NT2/D1 (cell line): ENCODE results near the gene ZFY.
"Not testable (repeated sequence)": the region's sequence is repeated elsewhere in the genome, so short reads cannot be mapped to it uniquely, and the experiment has no call there.

Experiments
- DNase-seq: peaks from one replicate; pipeline ENCODE4 v3.0.0-alpha.2; 2011; ENCODE audit warnings: low read depth, low spot score
- H3K27me3 ChIP-seq: 2 replicates; pipeline ENCODE4 v1.6.0; 2011; ENCODE audit warnings: mild to moderate bottlenecking; ENCODE audit not compliant: insufficient read length, insufficient read depth
- H3K36me3 ChIP-seq: 2 replicates; pipeline ENCODE4 v1.6.1; 2011; ENCODE audit warnings: mild to moderate bottlenecking, low read length, mixed read lengths; ENCODE audit not compliant: insufficient read depth, insufficient read length
- H3K4me1 ChIP-seq: 2 replicates; pipeline ENCODE4 v1.5.1; 2011; ENCODE audit not compliant: insufficient read depth, insufficient read length
- H3K4me3 ChIP-seq: 2 replicates; pipeline ENCODE4 v1.5.1; 2011; ENCODE audit warnings: low read depth; ENCODE audit not compliant: insufficient read length
- H3K9ac ChIP-seq: 2 replicates; pipeline ENCODE4 v1.6.0; 2011; ENCODE audit warnings: low read depth; ENCODE audit not compliant: insufficient read length
- H3K9me3 ChIP-seq: 2 replicates; pipeline ENCODE4 v1.5.1; 2011; ENCODE audit warnings: mild to moderate bottlenecking, low read length; ENCODE audit not compliant: insufficient read depth
- SUZ12 ChIP-seq: IDR thresholded peaks from 2 replicates; pipeline ENCODE4 v1.6.1; 2011; ENCODE audit not compliant: insufficient read length, insufficient read depth; ENCODE audit errors: extremely low read depth
- YY1 ChIP-seq: IDR thresholded peaks from 2 replicates; pipeline ENCODE4 v1.6.1; 2011; ENCODE audit not compliant: insufficient read length, insufficient read depth
- ZNF274 ChIP-seq: IDR thresholded peaks from 2 replicates; pipeline ENCODE4 v1.6.1; 2011; ENCODE audit warnings: mild to moderate bottlenecking, low read depth, low read length

Gene ZFY

GRCh38 chrY:3003846-3004245 lies 68.7 kb downstream of the ZFY start:
- Histone ChIP-seq H3K27me3 (no peaks in the 10 kb centered on the region), H3K9ac (no peak overlapping the region), H3K4me3 (no peak overlapping the region), H3K4me1 (no peaks in the 10 kb centered on the region), H3K36me3 (no peaks in the 10 kb centered on the region), H3K9me3 (no peaks in the 10 kb centered on the region)
- no peak for DNase-seq
- TF ChIP-seq ZNF274 (no peak), SUZ12 (no peak), YY1 (no peak)

- H3K27me3 ChIP-seq, H3K9ac ChIP-seq, DNase-seq, H3K9me3 ChIP-seq, H3K4me3 ChIP-seq, H3K4me1 ChIP-seq, H3K36me3 ChIP-seq: not testable (repeated sequence)
These were observed 70.8 kb downstream of the ZFY start for GRCh38 chrY:3006031-3006430.

DNA sequence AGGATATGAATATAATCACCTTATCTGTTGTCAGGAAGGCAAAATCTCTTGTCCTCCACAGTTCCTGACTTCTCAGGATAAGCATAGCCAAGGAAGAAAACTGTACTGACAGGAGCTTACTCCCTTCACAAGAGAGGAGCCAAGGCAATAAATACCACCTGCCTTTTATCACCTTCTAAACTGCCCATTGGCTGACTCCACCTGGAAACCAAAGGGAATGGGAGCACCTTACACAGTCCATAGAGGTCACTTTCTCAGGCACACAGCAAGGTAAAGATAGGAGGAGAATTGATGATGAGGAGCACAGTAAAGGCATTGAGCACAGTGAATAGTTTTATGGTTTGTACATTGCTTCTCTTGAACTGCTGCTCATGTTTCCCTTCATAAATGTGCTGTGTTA lies 72.8 kb downstream of the ZFY start:
- Histone ChIP-seq H3K9ac (no peak overlapping the region), H3K27me3 (no peaks in the 10 kb centered on the region), H3K9me3 (no peaks in the 10 kb centered on the region), H3K4me1 (no peaks in the 10 kb centered on the region), H3K4me3 (no peak overlapping the region), H3K36me3 (no peaks in the 10 kb centered on the region)
- no peak for TF ChIP-seq YY1
- TF ChIP-seq ZNF274 = no peak
- TF ChIP-seq SUZ12 = no peak
- DNase-seq = no peak

DNA sequence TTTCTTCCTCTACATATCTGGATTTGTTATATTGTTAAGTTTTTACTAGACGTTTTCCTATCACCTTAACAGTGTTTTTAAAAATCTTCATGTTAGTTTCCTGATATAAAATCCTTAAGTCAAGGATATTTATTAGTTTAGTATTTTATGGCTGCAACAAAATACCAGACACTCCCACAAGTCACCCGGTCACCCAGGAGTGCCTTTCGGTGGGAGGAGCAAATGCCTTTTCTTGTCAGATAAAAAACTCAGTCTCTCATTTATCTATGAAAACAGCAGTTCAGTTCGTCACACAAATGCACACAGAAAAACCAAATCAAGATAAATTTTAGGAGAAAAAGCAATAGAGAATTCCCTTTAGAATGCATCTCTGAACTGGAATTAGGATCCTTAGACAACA lies 77.0 kb downstream of the ZFY start:
- Histone ChIP-seq H3K4me3 (no peak overlapping the region), H3K36me3 (no peaks in the 10 kb centered on the region), H3K27me3 (no peaks in the 10 kb centered on the region), H3K4me1 (no peaks in the 10 kb centered on the region), H3K9me3 (no peaks in the 10 kb centered on the region), H3K9ac (no peak overlapping the region)
- no peak for DNase-seq
- no peak for TF ChIP-seq YY1
- no peak for TF ChIP-seq ZNF274
- TF ChIP-seq SUZ12 = no peak

- no peak for DNase-seq
- Histone ChIP-seq H3K9ac (no peak overlapping the region), H3K4me3 (no peak overlapping the region), H3K9me3 (no peaks in the 10 kb centered on the region), H3K27me3 (no peaks in the 10 kb centered on the region), H3K36me3 (no peaks in the 10 kb centered on the region), H3K4me1 (no peaks in the 10 kb centered on the region)
- TF ChIP-seq YY1 (no peak), SUZ12 (no peak), ZNF274 (no peak)
These were observed 81.4 kb downstream of the ZFY start for GRCh38 chrY:3016594-3016993.

- no peaks in the 10 kb centered on the region for H3K27me3 ChIP-seq
- TF ChIP-seq YY1 (no peak), SUZ12 (no peak), ZNF274 (no peak)
- no peak overlapping the region for H3K4me3 ChIP-seq
- no peak for DNase-seq
- no peaks in the 10 kb centered on the region for H3K36me3 ChIP-seq
- no peak overlapping the region for H3K9ac ChIP-seq
- H3K9me3 ChIP-seq = no peaks in the 10 kb centered on the region
- H3K4me1 ChIP-seq = no peaks in the 10 kb centered on the region
These were observed 83.4 kb downstream of the ZFY start for GRCh38 chrY:3018546-3018945.

GRCh38 chrY:3019584-3019983 lies 84.4 kb downstream of the ZFY start:
- DNase-seq = no peak
- no peaks in the 10 kb centered on the region for H3K4me1 ChIP-seq
- H3K9me3 ChIP-seq = no peaks in the 10 kb centered on the region
- no peaks in the 10 kb centered on the region for H3K36me3 ChIP-seq
- no peaks in the 10 kb centered on the region for H3K27me3 ChIP-seq
- H3K9ac ChIP-seq = no peak overlapping the region
- H3K4me3 ChIP-seq = no peak overlapping the region
- TF ChIP-seq YY1 (no peak), ZNF274 (no peak), SUZ12 (no peak)

DNA sequence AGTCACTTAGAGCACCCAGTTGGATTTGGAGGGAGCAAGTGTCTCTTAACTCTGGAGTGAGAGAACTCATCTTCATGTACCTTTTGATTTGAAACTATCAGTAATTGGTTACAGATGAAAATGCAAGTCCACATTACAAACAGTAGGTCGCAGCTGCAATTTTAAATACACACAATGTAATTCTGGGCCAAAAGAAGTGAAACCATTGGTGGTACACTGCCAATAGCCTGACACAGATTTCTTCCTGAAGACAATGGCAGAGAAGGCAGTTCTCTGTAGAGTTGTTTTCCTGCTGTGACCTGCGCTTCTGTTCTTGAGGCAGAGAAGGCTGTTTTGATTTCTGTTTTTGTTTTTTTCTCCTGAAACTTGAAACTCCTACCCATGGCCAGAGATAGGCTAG lies 86.0 kb downstream of the ZFY start:
- Histone ChIP-seq H3K4me3 (no peak overlapping the region), H3K36me3 (no peaks in the 10 kb centered on the region), H3K9ac (no peak overlapping the region), H3K9me3 (no peaks in the 10 kb centered on the region), H3K4me1 (no peaks in the 10 kb centered on the region), H3K27me3 (no peaks in the 10 kb centered on the region)
- DNase-seq = no peak
- TF ChIP-seq ZNF274 (no peak), SUZ12 (no peak), YY1 (no peak)
